OCI-LY1 (cell line): ENCODE data around the gene SLC29A3.

Experiments used
- H2AFZ ChIP-seq: fragments of 200-600 bp; sonication (generic), shearing (Covaris generic); 2 replicates; pipeline ENCODE4 v1.6.0; 2014; ENCODE audit warnings: antibody characterized with exemption, mild to moderate bottlenecking, low read length
- H3F3A ChIP-seq: fragments of 200-600 bp; sonication (generic), shearing (Covaris generic); 2 replicates; pipeline ENCODE4 v1.6.0; 2014; ENCODE audit warnings: mild to moderate bottlenecking, antibody characterized with exemption, low read length, moderate library complexity; ENCODE audit not compliant: insufficient read depth
- H3K27ac ChIP-seq: fragments of 200-600 bp; sonication (generic); 2 replicates; pipeline ENCODE4 v1.5.1; 2014; ENCODE audit warnings: low read length, mixed run types, mild to moderate bottlenecking, low read depth; ENCODE audit not compliant: poor library complexity, severe bottlenecking
- H3K27me3 ChIP-seq: fragments of 200-600 bp; sonication (generic); 2 replicates; pipeline ENCODE4 v1.6.0; 2014; ENCODE audit warnings: antibody characterized with exemption, mild to moderate bottlenecking, low read length, moderate library complexity; ENCODE audit not compliant: insufficient read depth
- H3K36me3 ChIP-seq: fragments of 200-600 bp; sonication (generic); 2 replicates; pipeline ENCODE4 v1.6.1; 2014; ENCODE audit warnings: mild to moderate bottlenecking, antibody characterized with exemption, low read length, moderate library complexity, mixed read lengths; ENCODE audit not compliant: insufficient read depth
- H3K4me1 ChIP-seq: fragments of 200-600 bp; sonication (generic); 2 replicates; pipeline ENCODE4 v1.5.1; 2014; ENCODE audit warnings: mild to moderate bottlenecking, low read length, moderate library complexity; ENCODE audit not compliant: insufficient read depth, severe bottlenecking
- H3K4me2 ChIP-seq: fragments of 200-600 bp; sonication (generic), shearing (Covaris generic); 2 replicates; pipeline ENCODE4 v1.6.1; 2014; ENCODE audit warnings: low read length
- H3K4me3 ChIP-seq: fragments of 200-600 bp; sonication (generic); 2 replicates; pipeline ENCODE4 v1.5.1; 2014; ENCODE audit warnings: low read length, low read depth, mild to moderate bottlenecking, mixed read lengths; ENCODE audit not compliant: poor library complexity, severe bottlenecking
- H3K79me2 ChIP-seq: fragments of 200-600 bp; shearing (Covaris generic); 2 replicates; pipeline ENCODE4 v1.6.1; 2016; ENCODE audit warnings: mixed run types, low read length, mixed read lengths; ENCODE audit not compliant: insufficient read depth
- H3K9ac ChIP-seq: fragments of 200-600 bp; sonication (generic), shearing (Covaris generic); 2 replicates; pipeline ENCODE4 v1.6.1; 2014; ENCODE audit warnings: mild to moderate bottlenecking, low read length, mixed read lengths
- H3K9me2 ChIP-seq: fragments of 200-600 bp; sonication (generic), shearing (Covaris generic); 2 replicates; pipeline ENCODE4 v1.6.1; 2014; ENCODE audit warnings: low read depth, mild to moderate bottlenecking, low read length, mixed read lengths
- H3K9me3 ChIP-seq: fragments of 200-600 bp; shearing (Covaris generic); 2 replicates; pipeline ENCODE4 v1.6.1; 2014; ENCODE audit warnings: low read length, mixed read lengths
- H4K20me1 ChIP-seq: fragments of 200-600 bp; sonication (generic), shearing (Covaris generic); 2 replicates; pipeline ENCODE4 v1.6.0; 2016; ENCODE audit warnings: mild to moderate bottlenecking, low read length; ENCODE audit not compliant: insufficient read depth
- EZH2 ChIP-seq: fragments of 200-600 bp; sonication (generic), shearing (Covaris generic); IDR thresholded peaks from 2 replicates; pipeline ENCODE4 v1.8.0; 2017; ENCODE audit warnings: borderline replicate concordance, mixed run types, mild to moderate bottlenecking, antibody characterized with exemption, low read length, moderate library complexity, mixed read lengths
- TF ChIP-seq, protein P1 (sequence below): fragments of 200-600 bp; sonication (generic), shearing (Covaris generic); IDR thresholded peaks from 2 replicates; pipeline ENCODE4 v1.5.1; 2017; ENCODE audit warnings: mild to moderate bottlenecking, antibody characterized with exemption, low read length, moderate library complexity, mixed read lengths

Gene SLC29A3

DNA sequence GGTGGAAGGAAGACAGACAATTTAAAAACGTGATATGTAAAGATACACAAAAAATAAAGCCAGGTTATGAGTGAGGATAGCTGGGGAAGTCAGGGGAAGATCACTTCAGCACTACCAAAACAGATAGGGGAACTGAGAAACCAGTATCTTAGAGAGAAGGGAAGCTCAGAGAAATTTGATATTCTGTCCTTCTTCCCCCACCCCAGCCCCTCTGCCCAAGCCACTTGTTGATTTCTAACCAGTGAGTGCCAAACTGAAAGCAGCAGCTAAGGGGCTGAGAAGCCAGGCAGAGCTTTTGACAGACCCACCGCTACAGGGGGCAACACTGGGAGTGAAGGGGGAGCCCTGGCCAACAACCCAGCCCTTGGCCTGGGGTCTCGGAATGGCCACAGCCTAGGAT lies 9.1 kb upstream of the SLC29A3 start:
- no peak overlapping the region for H3K9ac ChIP-seq
- TF ChIP-seq EZH2: no peak
- TF ChIP-seq, protein P1, sequence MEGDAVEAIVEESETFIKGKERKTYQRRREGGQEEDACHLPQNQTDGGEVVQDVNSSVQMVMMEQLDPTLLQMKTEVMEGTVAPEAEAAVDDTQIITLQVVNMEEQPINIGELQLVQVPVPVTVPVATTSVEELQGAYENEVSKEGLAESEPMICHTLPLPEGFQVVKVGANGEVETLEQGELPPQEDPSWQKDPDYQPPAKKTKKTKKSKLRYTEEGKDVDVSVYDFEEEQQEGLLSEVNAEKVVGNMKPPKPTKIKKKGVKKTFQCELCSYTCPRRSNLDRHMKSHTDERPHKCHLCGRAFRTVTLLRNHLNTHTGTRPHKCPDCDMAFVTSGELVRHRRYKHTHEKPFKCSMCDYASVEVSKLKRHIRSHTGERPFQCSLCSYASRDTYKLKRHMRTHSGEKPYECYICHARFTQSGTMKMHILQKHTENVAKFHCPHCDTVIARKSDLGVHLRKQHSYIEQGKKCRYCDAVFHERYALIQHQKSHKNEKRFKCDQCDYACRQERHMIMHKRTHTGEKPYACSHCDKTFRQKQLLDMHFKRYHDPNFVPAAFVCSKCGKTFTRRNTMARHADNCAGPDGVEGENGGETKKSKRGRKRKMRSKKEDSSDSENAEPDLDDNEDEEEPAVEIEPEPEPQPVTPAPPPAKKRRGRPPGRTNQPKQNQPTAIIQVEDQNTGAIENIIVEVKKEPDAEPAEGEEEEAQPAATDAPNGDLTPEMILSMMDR: no peak
- H4K20me1 ChIP-seq: no peaks in the 10 kb centered on the region
- H3K27ac ChIP-seq: no peak overlapping the region
- no peaks in the 10 kb centered on the region for H3F3A ChIP-seq
- H3K4me3 ChIP-seq: no peak overlapping the region
- H3K4me2 ChIP-seq: no peak overlapping the region
- no peaks in the 10 kb centered on the region for H3K4me1 ChIP-seq
- H3K36me3 ChIP-seq: no peaks in the 10 kb centered on the region
- no peaks in the 10 kb centered on the region for H3K79me2 ChIP-seq
- no peaks in the 10 kb centered on the region for H3K9me3 ChIP-seq
- no peak overlapping the region for H2AFZ ChIP-seq
- H3K9me2 ChIP-seq: no peaks in the 10 kb centered on the region
- no peaks in the 10 kb centered on the region; the same call in 1 of the 2 replicates for H3K27me3 ChIP-seq

DNA sequence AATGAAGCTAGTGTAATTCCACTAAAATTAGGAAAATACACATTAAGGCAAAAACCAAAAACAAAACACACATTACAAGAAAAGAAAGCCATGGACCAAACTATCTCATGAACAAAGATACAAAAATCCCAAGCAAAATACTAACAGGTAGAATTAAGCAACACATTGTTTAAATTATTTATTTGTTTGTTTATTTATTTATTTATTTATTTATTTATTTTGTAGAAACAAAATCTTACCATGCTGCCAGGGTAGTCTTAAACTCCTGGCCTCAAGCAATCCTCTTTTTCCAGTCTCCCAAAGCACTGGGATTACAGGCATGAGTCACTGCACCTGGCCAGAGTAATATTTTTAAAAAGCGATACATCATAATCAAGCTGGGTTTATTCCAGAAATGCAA lies 6.8 kb upstream of the SLC29A3 start:
- no peaks in the 10 kb centered on the region for H4K20me1 ChIP-seq
- H3K4me3 ChIP-seq: no peak overlapping the region
- H3K79me2 ChIP-seq: no peaks in the 10 kb centered on the region
- H3F3A ChIP-seq: no peaks in the 10 kb centered on the region
- no peaks in the 10 kb centered on the region for H3K4me1 ChIP-seq
- no peak for TF ChIP-seq EZH2
- TF ChIP-seq, protein P1: no peak
- no peaks in the 10 kb centered on the region for H3K9me2 ChIP-seq
- H3K4me2 ChIP-seq: no peak overlapping the region
- no peaks in the 10 kb centered on the region; the same call in 1 of the 2 replicates for H3K27me3 ChIP-seq
- H3K9me3 ChIP-seq: no peaks in the 10 kb centered on the region
- no peak overlapping the region for H3K27ac ChIP-seq
- H3K9ac ChIP-seq: no peak overlapping the region
- H3K36me3 ChIP-seq: no peaks in the 10 kb centered on the region
- no peak overlapping the region for H2AFZ ChIP-seq

- Histone ChIP-seq H3K4me2 (no peak overlapping the region), H2AFZ (no peak overlapping the region), H3K79me2 (no peaks in the 10 kb centered on the region), H3K9ac (no peak overlapping the region), H3K9me2 (no peaks in the 10 kb centered on the region), H3K36me3 (no peaks in the 10 kb centered on the region), H3K4me1 (no peaks in the 10 kb centered on the region), H3K27me3 (no peaks in the 10 kb centered on the region; the same call in 1 of the 2 replicates), H3K27ac (no peak overlapping the region), H4K20me1 (no peaks in the 10 kb centered on the region), H3K9me3 (no peaks in the 10 kb centered on the region), H3F3A (no peaks in the 10 kb centered on the region), H3K4me3 (no peak overlapping the region)
- no peak for TF ChIP-seq EZH2
- TF ChIP-seq, protein P1: no peak
These were observed 6.0 kb upstream of the SLC29A3 start for GRCh38 chr10:71312811-71313789.
